Stomach (tissue), 4 donors: ENCODE data around the gene CRYBA4.

ENCODE experiments used
- CTCF ChIP-seq, 7 experiments: fragments of 450-650 bp in 4 of 7; fragments of 200-600 bp in 3 of 7; sonication (generic) in 3 of 7; IDR thresholded peaks; one replicate each; pipeline ENCODE4 v1.5.1; 2016 to 2019; ENCODE audit warnings: antibody characterized with exemption in 7 of 7, control low read depth in 2 of 7, mild to moderate bottlenecking in 1 of 7
- EP300 ChIP-seq: sonication (generic); formaldehyde crosslinking; IDR thresholded peaks from one replicate; pipeline ENCODE4 v1.6.1; 2017; ENCODE audit warnings: antibody characterized with exemption
- POLR2A ChIP-seq, 4 donors: fragments of 450-650 bp; IDR thresholded peaks; one replicate each; pipeline ENCODE4 v1.6.1; 2016; ENCODE audit warnings: antibody characterized with exemption in 4 of 4, control low read depth in 2 of 4, mild to moderate bottlenecking in 1 of 4, moderate library complexity in 1 of 4
- POLR2AphosphoS5 ChIP-seq, 3 donors: sonication (generic); formaldehyde crosslinking; IDR thresholded peaks; one replicate each; pipeline ENCODE4 v1.6.1; 2016; ENCODE audit warnings: antibody characterized with exemption in 3 of 3

- no peak for TF ChIP-seq POLR2AphosphoS5 (IDR thresholded peaks at IDR 0.05)
- TF ChIP-seq CTCF (IDR thresholded peaks at IDR 0.05), result no peak
- no peak for TF ChIP-seq POLR2A (IDR thresholded peaks at IDR 0.05)
- no peak for TF ChIP-seq EP300
Observed at GRCh38 chr22:26621663-26622062, at the start of gene CRYBA4.
